CD14-positive monocyte (primary cell): ENCODE measurements around the gene CD6. TPM values are rescaled to one million over a fixed set of nuclear protein-coding genes. Genes with fewer than 3 reads are reported as not detected.
A peak's percentile ranks its signal among the peaks of the same experiment; 100 is the strongest.

ENCODE experiments used
- DNase-seq, 3 donors: peaks; one replicate each; pipeline ENCODE4 v3.0.0-alpha.2; 2011 to 2022
- H2AFZ ChIP-seq: 2 replicates; pipeline ENCODE4 v1.6.0; 2012; ENCODE audit warnings: mild to moderate bottlenecking, low read depth, low read length, inconsistent platforms; ENCODE audit not compliant: insufficient read depth, poor library complexity, severe bottlenecking
- H3K27ac ChIP-seq, 2 donors: 1 replicate in 1 of 2; 2 replicates in 1 of 2; pipeline ENCODE4 v1.5.1; 2012 to 2013; ENCODE audit warnings: low read length in 2 of 2, control low read depth in 1 of 2, inconsistent platforms in 1 of 2, low read depth in 1 of 2, mild to moderate bottlenecking in 1 of 2
- H3K27me3 ChIP-seq, 2 donors: one replicate each; pipeline versions ENCODE4 v1.6.0 to v1.6.1; 2011 to 2013; ENCODE audit warnings: low read length in 2 of 2; ENCODE audit not compliant: control insufficient read depth in 2 of 2, insufficient read depth in 2 of 2
- H3K36me3 ChIP-seq, 2 donors: replicated peaks in 1 of 2; 1 replicate in 1 of 2; 2 replicates in 1 of 2; pipeline versions ENCODE4 v1.5.1 to v1.6.1; 2012 to 2013; ENCODE audit warnings: low read length in 2 of 2, control low read depth in 1 of 2, inconsistent platforms in 1 of 2, mild to moderate bottlenecking in 1 of 2; ENCODE audit not compliant: insufficient read depth in 2 of 2, control insufficient read depth in 1 of 2
- H3K4me1 ChIP-seq, 2 donors: 1 replicate in 1 of 2; 2 replicates in 1 of 2; pipeline versions ENCODE4 v1.5.1 to v1.6.1; 2012 to 2013; ENCODE audit warnings: low read length in 2 of 2, control low read depth in 1 of 2, inconsistent platforms in 1 of 2, mild to moderate bottlenecking in 1 of 2, moderate library complexity in 1 of 2; ENCODE audit not compliant: insufficient read depth in 2 of 2, control insufficient read depth in 1 of 2
- H3K4me2 ChIP-seq: replicated peaks from 2 replicates; pipeline ENCODE3; 2012; ENCODE audit warnings: low read length, moderate library complexity, mild to moderate bottlenecking; ENCODE audit not compliant: poor library complexity, severe bottlenecking; ENCODE audit errors: extremely low read depth
- H3K4me3 ChIP-seq, 3 experiments: fragments of 200-600 bp in 1 of 3; sonication (generic) in 1 of 3; replicated peaks in 1 of 3; 1 replicate in 2 of 3; 2 replicates in 1 of 3; pipeline ENCODE4 v1.5.1; 2011 to 2013; ENCODE audit warnings: low read length in 3 of 3, mild to moderate bottlenecking in 3 of 3, control low read depth in 2 of 3, low read depth in 2 of 3, inconsistent platforms in 1 of 3, moderate library complexity in 1 of 3
- H3K79me2 ChIP-seq: 2 replicates; pipeline ENCODE4 v1.6.0; 2012; ENCODE audit warnings: mild to moderate bottlenecking, control low read depth, inconsistent platforms, low read length, moderate library complexity; ENCODE audit not compliant: insufficient read depth
- H3K9ac ChIP-seq: 2 replicates; pipeline ENCODE4 v1.6.0; 2017; ENCODE audit warnings: low read length, mild to moderate bottlenecking; ENCODE audit not compliant: insufficient read depth, poor library complexity, severe bottlenecking
- H3K9me3 ChIP-seq, 2 donors: replicated peaks in 1 of 2; 1 replicate in 1 of 2; 2 replicates in 1 of 2; pipeline versions ENCODE4 v1.5.1 to v1.6.1; 2012 to 2013; ENCODE audit warnings: low read length in 2 of 2, control low read depth in 1 of 2; ENCODE audit not compliant: control insufficient read depth in 1 of 2, insufficient read depth in 1 of 2
- H4K20me1 ChIP-seq: 2 replicates; pipeline ENCODE4 v1.6.0; 2012; ENCODE audit warnings: mild to moderate bottlenecking, low read length, control low read depth, moderate library complexity; ENCODE audit not compliant: insufficient read depth
- H3K27ac Mint-ChIP-seq, 7 donors: one replicate each; pipeline ENCODE4 v1.8.0; 2020; ENCODE audit warnings: mild to moderate bottlenecking in 7 of 7, mixed read lengths in 7 of 7, moderate library complexity in 6 of 7, inconsistent platforms in 2 of 7
- H3K27me3 Mint-ChIP-seq, 3 donors: one replicate each; pipeline ENCODE4 v1.8.0; 2021 to 2022; ENCODE audit warnings: low read depth in 3 of 3, mild to moderate bottlenecking in 3 of 3, mixed read lengths in 3 of 3, moderate library complexity in 3 of 3, inconsistent platforms in 1 of 3
- H3K36me3 Mint-ChIP-seq, 2 donors: one replicate each; pipeline ENCODE4 v1.8.0; 2020; ENCODE audit warnings: mixed read lengths in 2 of 2, inconsistent platforms in 1 of 2, mild to moderate bottlenecking in 1 of 2
- H3K4me1 Mint-ChIP-seq: one replicate; pipeline ENCODE4 v1.8.0; 2020; ENCODE audit warnings: mild to moderate bottlenecking, mixed read lengths
- H3K4me3 Mint-ChIP-seq, 2 donors: one replicate each; pipeline ENCODE4 v1.8.0; 2020; ENCODE audit warnings: mild to moderate bottlenecking in 2 of 2, mixed read lengths in 2 of 2, moderate library complexity in 1 of 2
- H3K9me3 Mint-ChIP-seq, 7 donors: one replicate each; pipeline ENCODE4 v1.8.0; 2020 to 2022; ENCODE audit warnings: mixed read lengths in 7 of 7, mild to moderate bottlenecking in 6 of 7, moderate library complexity in 6 of 7, inconsistent platforms in 2 of 7
- WGBS: methylation state at CpG from one replicate; pipeline ENCODE4 v1.1.5; 2013; ENCODE audit warnings: missing lambda C conversion rate; ENCODE audit not compliant: insufficient coverage; 5-methylcytosine and 5-hydroxymethylcytosine counted together
- intact Hi-C, 2 donors: fragments of 100-400 bp; cut with micrococcal nuclease; formaldehyde crosslinking; loops; one replicate each; pipeline versions ENCODE4 v1.15.0 to v1.15.1; 2023
- polyA plus RNA-seq, 3 donors: library from polyadenylated mRNA; depleted of rRNA in 1 of 3; unstranded in 2 of 3; stranded (reverse) in 1 of 3; fragments of 300-500 nt in 2 of 3; fragments of >200 nt in 1 of 3; fragmentation: Illumina TruSeq in 2 of 3; gene quantifications; 1 replicate in 2 of 3; 2 replicates in 1 of 3; pipeline ENCODE4 v1.2.3, GENCODE V29; 2012 to 2021
- TF ChIP-seq, protein P1 (sequence below): fragments of 200-600 bp; IDR thresholded peaks from one replicate; pipeline ENCODE4 v1.8.0; 2022; ENCODE audit warnings: antibody characterized with exemption, mild to moderate bottlenecking

The CD6 gene
- polyA plus RNA-seq, 3 donors: 0.09 to 0.39 (median 0.39) TPM

DNA sequence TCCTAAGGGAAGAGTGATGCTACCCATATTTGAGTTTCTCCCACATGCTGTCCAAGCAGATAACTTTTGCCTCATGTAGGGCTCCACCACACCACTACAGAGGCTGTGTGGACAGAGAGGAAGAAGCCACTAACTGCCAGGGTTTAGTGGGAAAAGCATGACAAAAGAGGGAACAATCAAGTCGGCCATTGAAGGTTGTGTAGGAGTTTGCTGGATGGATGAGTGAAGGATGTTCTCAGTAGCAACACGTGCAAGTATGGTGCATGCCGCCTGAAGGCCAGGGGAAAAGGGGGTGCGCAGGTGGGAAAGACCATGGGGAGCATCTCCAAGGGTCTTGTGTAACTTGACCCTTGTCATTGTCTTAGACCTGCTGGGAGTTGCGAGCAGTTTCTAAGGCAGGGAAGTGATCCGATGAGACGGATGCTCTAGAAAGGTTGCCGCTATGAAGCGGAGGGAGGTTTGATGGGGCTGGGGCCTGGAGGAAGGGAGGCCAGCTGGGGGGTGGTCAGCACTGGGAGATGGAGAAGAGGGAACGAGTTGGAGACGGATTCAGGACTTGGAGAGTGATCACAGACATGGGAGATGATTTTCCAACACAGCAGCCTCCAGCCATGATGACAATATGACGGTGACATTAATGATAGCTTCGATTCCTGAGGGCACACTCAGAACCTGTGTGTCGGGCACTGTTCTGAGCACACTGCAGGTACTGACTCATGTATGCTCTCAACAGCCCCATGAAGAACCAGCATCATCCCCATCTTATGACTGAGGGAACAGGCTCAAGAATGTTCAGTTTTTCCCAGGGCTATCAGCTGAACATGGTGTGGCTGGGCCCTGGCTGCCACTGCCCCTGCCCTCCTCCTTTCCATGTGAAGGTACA, 53.7 kb downstream of the CD6 start:
- Histone ChIP-seq H4K20me1 (no peaks in the 10 kb centered on the region), H3K27me3 (peaks cover 8 to 25% of the 10 kb centered on the region in 2 donors), H3K4me2 (no peak overlapping the region), H3K9ac (no peak overlapping the region), H3K4me3 (no peak overlapping the region), H3K4me1 (peaks cover 46 to 52% of the 10 kb centered on the region in 2 donors), H2AFZ (no peak overlapping the region), H3K9me3 (peaks cover 0 to 2% of the 10 kb centered on the region in 2 donors), H3K79me2 (no peaks in the 10 kb centered on the region), H3K36me3 (no peaks in the 10 kb centered on the region), H3K27ac (no peak overlapping the region)
- peak overlapping the region in 1 of 2 donors; percentile 35 for H3K4me3 Mint-ChIP-seq
- TF ChIP-seq, protein P1, sequence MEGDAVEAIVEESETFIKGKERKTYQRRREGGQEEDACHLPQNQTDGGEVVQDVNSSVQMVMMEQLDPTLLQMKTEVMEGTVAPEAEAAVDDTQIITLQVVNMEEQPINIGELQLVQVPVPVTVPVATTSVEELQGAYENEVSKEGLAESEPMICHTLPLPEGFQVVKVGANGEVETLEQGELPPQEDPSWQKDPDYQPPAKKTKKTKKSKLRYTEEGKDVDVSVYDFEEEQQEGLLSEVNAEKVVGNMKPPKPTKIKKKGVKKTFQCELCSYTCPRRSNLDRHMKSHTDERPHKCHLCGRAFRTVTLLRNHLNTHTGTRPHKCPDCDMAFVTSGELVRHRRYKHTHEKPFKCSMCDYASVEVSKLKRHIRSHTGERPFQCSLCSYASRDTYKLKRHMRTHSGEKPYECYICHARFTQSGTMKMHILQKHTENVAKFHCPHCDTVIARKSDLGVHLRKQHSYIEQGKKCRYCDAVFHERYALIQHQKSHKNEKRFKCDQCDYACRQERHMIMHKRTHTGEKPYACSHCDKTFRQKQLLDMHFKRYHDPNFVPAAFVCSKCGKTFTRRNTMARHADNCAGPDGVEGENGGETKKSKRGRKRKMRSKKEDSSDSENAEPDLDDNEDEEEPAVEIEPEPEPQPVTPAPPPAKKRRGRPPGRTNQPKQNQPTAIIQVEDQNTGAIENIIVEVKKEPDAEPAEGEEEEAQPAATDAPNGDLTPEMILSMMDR: no peak
- no peak for DNase-seq
- 97% methylated on average over 14 of the region's 14 CpGs for WGBS
- H3K27ac Mint-ChIP-seq: peak overlapping the region in 6 of 7 donors; percentile 31 to 87 (median 60)
- peaks cover 73% of the 10 kb centered on the region for H3K4me1 Mint-ChIP-seq
- intact Hi-C loops: loop anchor here in 1 of 2 donors (5.0 kb wide), 1 partner anchor 37 kb away; no protein-coding TSS in a partner anchor
- H3K27me3 Mint-ChIP-seq: peaks cover 29 to 48% (median 34%) of the 10 kb centered on the region in 3 donors
- H3K9me3 Mint-ChIP-seq: peaks cover 0 to 7% (median 2%) of the 10 kb centered on the region in 7 donors
- H3K36me3 Mint-ChIP-seq: peaks cover 0 to 21% of the 10 kb centered on the region in 2 donors

DNA sequence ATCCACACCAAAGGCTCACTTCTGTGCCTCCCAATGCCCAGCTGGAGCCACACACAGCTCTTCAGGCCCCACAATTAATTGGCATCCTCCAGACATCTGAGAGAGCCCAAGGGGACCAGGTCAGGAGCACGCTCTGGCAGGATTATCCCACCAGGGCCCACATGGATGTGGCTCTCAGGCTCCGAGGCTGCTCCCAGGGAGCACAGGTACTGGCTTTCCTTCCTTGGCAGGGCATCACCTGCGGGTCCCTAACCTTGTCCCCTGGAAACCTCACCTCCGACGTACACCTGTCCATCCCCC, 54.3 kb downstream of the CD6 start:
- TF ChIP-seq, protein P1: no peak
- WGBS: 91% methylated on average over 3 of the region's 5 CpGs
- peaks cover 46 to 52% of the 10 kb centered on the region in 2 donors for H3K4me1 ChIP-seq
- H3K79me2 ChIP-seq: no peaks in the 10 kb centered on the region
- H3K27ac ChIP-seq: no peak overlapping the region
- H2AFZ ChIP-seq: no peak overlapping the region
- peaks cover 69% of the 10 kb centered on the region for H3K4me1 Mint-ChIP-seq
- intact Hi-C loops: loop anchor here (2.0 to 5.0 kb wide), 2 partner anchors 37 to 71 kb away; no protein-coding TSS in a partner anchor
- H3K36me3 Mint-ChIP-seq: peaks cover 0 to 21% of the 10 kb centered on the region in 2 donors
- H3K36me3 ChIP-seq: no peaks in the 10 kb centered on the region
- H3K9me3 Mint-ChIP-seq: peaks cover 0 to 7% (median under 1%) of the 10 kb centered on the region in 7 donors
- no peaks in the 10 kb centered on the region for H4K20me1 ChIP-seq
- H3K27me3 Mint-ChIP-seq: peaks cover 27 to 49% (median 34%) of the 10 kb centered on the region in 3 donors
- H3K9ac ChIP-seq: no peak overlapping the region
- peak overlapping the region in 1 of 3 experiments; percentile 0 for H3K4me3 ChIP-seq
- H3K9me3 ChIP-seq: no peaks in the 10 kb centered on the region
- H3K4me3 Mint-ChIP-seq: no peak overlapping the region
- peaks cover 8 to 25% of the 10 kb centered on the region in 2 donors for H3K27me3 ChIP-seq
- DNase-seq: no peak
- H3K4me2 ChIP-seq: peak overlapping the region; percentile 43
- H3K27ac Mint-ChIP-seq: peak overlapping the region in 4 of 7 donors; percentile 36 to 87 (median 46)
